NCI-H345 treated with DMSO at 0.1 percent for 48 hours (cell line): ENCODE data around the gene FAM241A.
A peak's percentile ranks its signal among the peaks of the same experiment; 100 is the strongest.

Experiments
- DNase-seq: peaks from one replicate; lab custom pipeline; 2025; ENCODE audit not compliant: unreplicated experiment; lab: John Stamatoyannopoulos, UW

FAM241A gene

DNA sequence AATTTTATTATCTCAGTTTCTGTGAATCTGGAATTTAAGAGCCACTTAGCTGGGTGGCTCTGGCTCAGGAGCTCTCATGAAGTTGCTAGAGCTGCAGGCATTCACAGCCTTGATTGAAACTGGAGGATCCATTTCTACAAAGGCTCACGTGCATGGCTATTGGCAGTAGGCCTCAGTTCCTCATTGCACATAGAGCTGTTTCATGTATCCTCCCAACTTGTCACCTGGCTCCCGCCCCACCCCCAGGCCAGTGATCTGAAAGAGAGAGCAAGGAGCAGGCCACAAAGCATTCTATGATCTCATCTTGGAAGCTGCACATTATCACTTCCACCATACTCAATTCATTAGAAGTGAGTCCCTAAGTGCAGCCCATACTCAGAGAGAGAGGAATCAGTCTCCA, 67.8 kb downstream of the FAM241A start:
- DNase-seq: no peak

DNA sequence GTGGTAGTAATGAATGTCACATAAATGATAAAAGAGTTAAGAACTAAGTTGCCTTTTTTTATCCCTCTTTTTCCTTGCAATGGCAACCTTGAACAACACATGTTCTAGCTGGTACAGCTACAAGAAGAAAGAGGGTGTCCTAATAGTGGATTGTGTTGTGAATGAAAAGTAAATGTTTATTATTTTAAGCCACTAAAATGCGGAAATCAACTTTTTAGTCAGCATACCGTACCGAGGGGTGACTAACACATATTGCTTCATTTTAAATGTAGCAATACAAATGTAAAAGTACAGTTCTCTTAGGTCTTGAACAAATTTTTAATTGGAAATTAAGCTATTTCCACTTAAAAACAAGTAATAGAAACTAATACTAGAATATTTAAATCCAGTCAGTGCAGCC, 68.6 kb downstream of the FAM241A start:
- DNase-seq: no peak

DNA sequence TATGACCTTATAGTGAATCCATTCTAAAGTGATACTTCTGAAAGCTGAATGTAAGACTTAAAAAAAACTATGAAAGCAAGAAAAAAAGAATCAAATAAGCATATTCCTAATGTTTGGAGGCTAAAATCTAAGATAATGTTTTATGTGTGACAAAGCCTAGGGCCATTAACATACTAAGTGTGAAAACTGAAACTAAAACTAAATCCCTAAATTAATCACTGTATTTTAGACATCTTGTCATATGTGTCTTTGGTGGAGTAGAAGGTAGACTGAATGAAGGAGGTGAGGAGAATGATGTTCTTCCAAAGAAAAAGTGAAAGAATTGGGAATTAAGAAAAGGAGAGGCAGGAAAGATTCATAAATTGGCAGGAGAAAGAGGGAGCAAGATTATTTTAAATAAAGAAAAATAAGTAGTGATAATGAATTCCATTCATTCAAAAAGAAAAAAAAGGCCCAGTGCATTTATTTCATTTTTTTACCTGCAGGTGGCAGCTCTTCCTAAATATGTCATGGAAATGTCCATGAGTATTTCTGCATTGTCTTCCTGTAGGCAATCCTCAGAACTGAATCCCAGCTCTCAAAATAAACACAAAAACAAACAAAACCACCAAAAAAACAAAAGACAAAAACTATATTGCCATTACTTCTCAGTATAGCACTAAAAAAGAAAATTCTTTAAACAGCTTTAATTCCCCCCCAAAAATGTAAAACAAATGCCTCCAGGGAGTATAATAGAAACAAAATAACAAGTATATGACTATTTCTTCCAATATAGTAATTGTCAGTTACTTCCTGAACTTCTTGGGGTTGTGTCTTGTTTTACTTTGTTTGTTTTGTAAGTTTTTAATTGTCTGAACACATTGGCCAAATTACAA, 69.4 kb downstream of the FAM241A start:
- no peak for DNase-seq

DNA sequence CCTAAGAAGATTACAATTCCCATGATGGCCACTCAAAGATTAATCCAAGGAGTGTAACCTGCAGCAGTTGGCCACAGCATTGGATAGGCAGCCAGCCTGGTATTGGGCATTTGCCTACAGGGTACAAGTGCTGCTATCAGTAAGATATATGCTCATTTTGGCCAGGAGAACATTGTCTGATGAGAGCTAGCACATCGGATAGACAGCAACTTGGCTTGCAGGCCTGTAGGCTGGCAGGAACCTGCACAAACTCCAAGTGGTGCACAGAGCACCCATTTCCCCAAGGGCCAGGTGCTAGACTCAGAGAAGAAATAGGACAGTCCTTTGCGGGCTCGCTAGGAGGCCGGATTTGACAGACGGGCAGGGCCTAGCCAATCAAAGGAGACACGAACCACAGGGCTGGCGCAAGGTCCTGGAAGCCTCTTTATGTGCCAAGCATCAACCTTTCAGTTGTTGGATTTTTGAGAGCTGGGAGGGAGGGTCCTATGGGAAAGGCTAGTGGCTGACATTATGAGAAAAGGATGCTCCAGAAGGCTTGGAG, 74.6 kb downstream of the FAM241A start:
- DNase-seq: no peak

GRCh38 chr4:112222219-112222955, 77.1 kb downstream of the FAM241A start:
- DNase-seq: no peak

GRCh38 chr4:112225157-112225556, 79.9 kb downstream of the FAM241A start:
- DNase-seq: no peak

GRCh38 chr4:112230879-112231778, 85.9 kb downstream of the FAM241A start:
- peak; percentile 85 for DNase-seq

DNA sequence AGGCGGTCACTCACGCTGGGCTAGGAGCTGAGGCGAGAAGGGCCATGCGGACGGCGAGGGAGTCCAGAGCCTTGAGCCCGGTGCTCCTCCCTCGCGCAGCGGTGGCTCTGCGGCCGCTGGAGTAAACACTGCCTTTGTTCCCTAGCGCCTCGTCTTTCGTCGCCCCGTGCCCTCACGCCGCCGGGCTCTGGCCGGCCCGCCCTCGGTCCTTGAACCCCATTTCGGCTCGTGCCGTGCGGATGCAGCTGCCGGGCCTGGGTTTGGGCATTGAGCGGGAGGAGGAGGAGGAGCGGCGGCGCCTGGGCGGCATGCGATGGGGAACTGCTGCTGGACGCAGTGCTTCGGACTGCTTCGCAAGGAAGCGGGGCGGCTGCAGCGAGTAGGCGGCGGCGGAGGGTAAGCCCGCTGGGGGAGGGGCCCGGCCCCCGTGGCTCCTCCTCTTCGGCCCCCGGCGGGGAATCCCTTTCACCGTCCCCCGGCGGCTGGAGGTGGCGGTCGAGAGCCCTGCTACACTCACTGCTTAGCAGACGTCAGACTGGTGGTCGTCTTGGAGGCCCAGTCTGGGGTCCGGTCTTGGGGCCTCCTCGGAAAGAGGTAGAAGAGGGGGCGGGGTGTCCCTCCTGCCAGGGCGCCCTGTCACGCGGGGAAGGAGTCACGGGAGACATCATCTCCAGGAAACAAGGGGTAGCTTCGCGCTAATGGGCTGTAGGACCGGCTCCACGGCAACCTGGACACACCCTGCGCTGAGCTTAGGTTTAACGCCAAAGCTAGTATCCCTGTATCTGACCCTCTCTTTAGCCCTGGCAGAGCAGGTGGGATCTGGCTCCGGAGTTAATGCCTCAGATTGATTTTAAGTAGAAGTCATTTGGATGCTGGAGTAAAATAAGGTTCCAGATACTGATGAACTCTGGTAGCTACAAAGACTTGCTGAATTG, 86.8 kb downstream of the FAM241A start, which contains the start of gene AP1AR:
Gene AP1AR (plus strand): TSS at position 9 of the 935 bp plus-strand sequence. CDS start 305 bp downstream, at position 314.
- DNase-seq: peak; percentile 34

DNA sequence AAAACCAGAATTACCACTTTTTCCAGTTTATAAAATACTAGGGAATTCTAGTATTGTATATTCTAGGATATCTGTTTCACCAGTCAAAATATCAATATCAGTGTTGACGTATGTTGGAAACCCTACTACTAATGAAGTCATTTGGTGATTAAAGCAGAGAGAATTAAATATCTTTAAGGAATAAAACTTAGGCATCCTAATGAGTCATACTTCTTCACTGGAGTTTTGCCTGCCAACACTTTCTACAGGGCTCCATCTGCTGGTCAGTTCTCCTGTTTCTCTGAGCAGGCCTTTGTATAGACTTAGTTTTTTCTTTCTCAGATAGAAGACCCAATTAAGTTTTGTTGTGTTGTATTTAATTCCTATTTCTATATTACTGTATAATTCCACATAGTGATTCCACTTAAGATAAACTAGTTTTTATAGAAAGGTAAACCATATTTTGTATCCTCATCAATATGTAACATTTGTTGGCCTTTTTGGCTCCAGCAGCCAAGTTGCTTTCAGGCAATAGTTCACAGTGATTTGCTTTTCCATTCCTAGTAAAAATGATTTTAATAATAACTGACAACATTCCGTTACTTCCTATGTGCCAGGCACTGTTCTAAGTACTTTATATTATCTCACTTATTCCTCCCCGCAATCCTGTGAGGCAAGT, 89.8 kb downstream of the FAM241A start:
- peak; percentile 3 for DNase-seq

- no peak for DNase-seq
Observed at GRCh38 chr4:112236040-112236439, 90.8 kb downstream of the FAM241A start.

DNA sequence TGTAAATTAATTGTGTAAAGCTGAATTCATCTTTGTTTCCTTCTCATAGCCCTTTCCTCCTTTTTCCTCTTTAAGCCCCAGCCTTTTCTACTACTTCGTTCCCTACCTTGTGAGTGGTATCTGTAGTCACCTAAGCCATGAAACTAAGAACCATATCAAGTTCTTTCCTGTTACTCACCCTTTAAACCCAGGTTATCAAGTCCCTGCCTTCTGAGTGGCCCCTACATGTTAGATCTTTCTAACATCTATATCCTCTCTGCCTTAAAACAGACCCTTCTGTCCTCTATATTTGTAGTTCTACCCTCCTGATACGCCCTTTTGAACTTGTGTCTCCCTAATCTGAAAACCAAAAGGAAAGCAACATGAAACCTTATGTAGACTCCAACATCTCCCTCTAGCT, 93.6 kb downstream of the FAM241A start:
- no peak for DNase-seq
